Activated CD4-positive, alpha-beta T cell treated with anti-CD3 and anti-CD28 coated beads for 36 hours (primary cell): ENCODE results near the gene ATP2C2. TPM values are rescaled to one million over a fixed set of nuclear protein-coding genes. Genes with fewer than 3 reads are reported as not detected.

ENCODE experiments used
- ATAC-seq: fragments of 200-7000 bp; cut with Tn5 transposase; one replicate; pipeline ENCODE4 v1.10.0; 2021; ENCODE audit warnings: mild to moderate bottlenecking, moderate library complexity
- CTCF ChIA-PET: fragments of 350-600 bp; sonication (Branson Sonifier 250); formaldehyde crosslinking; loops from one replicate; lab custom pipeline; 2021; ENCODE audit warnings: antibody characterized with exemption; lab: Charles Lee
- POLR2A ChIA-PET: fragments of 350-600 bp; sonication (Branson Sonifier 250); formaldehyde crosslinking; loops from one replicate; lab custom pipeline; 2021; ENCODE audit warnings: antibody characterized with exemption, inconsistent platforms; lab: Charles Lee
- DNase-seq: peaks from one replicate; pipeline ENCODE4 v3.0.0-alpha.2; 2020
- H3K27ac Mint-ChIP-seq: one replicate; pipeline ENCODE4 v1.8.0; 2021; ENCODE audit warnings: mixed read lengths
- H3K27me3 Mint-ChIP-seq: one replicate; pipeline ENCODE4 v1.8.0; 2021; ENCODE audit warnings: mixed read lengths
- H3K36me3 Mint-ChIP-seq: one replicate; pipeline ENCODE4 v1.8.0; 2021; ENCODE audit warnings: low read depth, mixed read lengths
- H3K4me1 Mint-ChIP-seq: one replicate; pipeline ENCODE4 v1.8.0; 2021; ENCODE audit warnings: mixed read lengths
- H3K4me3 Mint-ChIP-seq: one replicate; pipeline ENCODE4 v1.8.0; 2021; ENCODE audit warnings: mild to moderate bottlenecking, moderate library complexity, mixed read lengths
- H3K9me3 Mint-ChIP-seq: one replicate; pipeline ENCODE4 v1.8.0; 2021; ENCODE audit warnings: low read depth, mixed read lengths
- intact Hi-C, 2 experiments: fragments of 100-400 bp; cut with DNase I in 1 of 2; cut with micrococcal nuclease in 1 of 2; formaldehyde crosslinking; loops; one replicate each; pipeline versions ENCODE4 v1.14.2 to v1.15.1; 2022 to 2024; cut with DNase I, micrococcal nuclease
- total RNA-seq, 2 experiments: library from RNA; stranded (reverse); gene quantifications; one replicate each; pipeline ENCODE4 v1.2.3, GENCODE V29; 2021

Gene ATP2C2
- total RNA-seq, 2 experiments from 2014 or later = not detected

DNA sequence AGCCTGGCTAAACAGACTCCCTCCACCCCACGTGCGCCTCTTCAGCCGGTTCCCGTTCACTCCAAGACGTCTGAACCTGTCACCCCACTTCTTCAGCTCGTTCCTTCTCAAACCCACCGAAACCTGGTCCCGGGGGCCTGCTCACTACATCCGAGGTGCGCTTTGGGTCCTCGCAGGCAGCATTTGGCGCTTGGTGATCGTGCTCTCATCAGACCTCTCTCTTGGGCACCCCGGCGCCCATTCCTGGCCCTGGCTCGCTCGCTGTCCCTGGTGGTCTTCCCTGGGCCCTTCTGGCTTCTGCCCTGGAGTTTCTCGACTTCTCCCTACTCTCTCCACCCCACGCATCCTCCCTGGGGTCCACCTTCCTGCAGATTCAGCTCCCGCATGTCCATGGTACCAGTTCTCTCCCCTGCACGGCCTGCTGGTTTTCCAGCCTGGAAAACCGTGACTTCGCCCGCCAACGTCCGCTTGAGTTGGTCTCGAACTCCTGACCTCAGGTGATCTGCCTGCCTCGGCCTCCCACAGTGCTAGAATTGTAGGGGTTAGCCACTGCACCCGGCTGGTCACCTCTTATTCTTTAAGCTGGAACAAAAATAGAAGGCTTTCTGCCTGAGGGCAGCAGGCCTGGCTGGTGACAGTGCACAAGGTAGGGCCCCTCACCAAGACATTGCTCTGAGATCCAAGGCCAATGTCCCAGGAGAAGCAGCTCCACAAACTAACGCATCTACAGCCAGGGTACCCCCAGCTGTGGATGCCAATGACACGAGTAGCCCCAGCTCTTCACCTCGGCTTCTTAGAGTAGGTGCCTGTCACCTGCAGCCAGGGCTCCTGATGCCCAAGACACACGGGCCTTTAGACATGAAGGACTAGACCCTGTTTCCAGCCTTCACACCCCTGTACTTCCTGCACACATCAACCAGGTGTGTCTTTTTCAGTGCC is 137.2 kb downstream of the ATP2C2 start:
- no peaks in the 10 kb centered on the region for H3K27me3 Mint-ChIP-seq

DNA sequence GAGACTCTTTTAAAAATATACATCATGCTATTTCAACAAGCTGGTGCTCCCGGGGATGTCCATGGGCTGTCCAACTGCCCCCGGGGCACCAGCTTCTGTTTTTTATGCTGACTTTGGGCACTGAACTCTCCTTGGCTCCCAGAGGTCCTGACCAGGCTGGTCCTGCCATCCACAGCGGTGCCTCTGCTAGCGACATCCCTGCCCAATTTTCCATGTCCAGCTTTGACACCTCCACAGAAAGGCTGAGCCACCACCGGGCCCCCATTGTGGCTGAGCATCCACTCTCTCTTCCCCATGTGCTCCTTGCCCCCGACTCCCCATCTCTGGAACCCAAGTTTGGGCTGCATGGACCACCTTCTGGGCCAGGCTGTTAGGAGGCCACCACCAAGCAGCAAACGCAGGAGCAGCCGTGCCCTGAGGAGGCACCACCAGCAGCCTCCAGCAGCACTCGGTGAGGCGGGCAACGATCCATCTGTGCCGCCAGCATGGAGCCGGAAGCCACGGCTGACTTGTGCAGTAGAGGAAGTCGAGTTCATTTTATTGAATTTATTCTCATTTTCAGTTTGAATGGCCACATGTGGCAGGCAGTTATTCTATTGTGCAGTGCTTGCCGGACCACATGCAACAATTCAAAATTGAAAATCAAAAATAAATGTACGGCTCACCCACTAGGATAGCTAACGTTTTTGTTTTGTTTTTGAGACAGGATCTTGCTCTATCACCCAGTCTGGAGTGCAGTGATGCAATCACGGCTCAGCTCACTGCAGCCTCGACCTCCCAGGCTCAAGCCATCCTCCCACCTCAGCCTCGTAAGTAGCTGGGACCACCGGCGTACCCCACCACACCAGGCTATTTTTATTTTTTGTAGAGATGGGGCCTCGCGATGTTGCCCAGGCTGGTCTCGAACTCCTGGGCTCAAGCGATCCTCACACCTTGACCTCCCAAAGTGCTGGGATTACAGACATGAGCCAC is 139.0 kb downstream of the ATP2C2 start:
- H3K27ac Mint-ChIP-seq = peak overlapping the region; percentile 90
- DNase-seq = peak; percentile 68
- ATAC-seq = peak; percentile 2
- peak overlapping the region; percentile 51 for H3K4me3 Mint-ChIP-seq
- no peaks in the 10 kb centered on the region for H3K36me3 Mint-ChIP-seq
- POLR2A ChIA-PET = interaction anchor here (0.6 to 1.0 kb wide), 2 partner anchors 40 to 93 kb away, joined by 3 to 5 read pairs; no protein-coding TSS in a partner anchor
- no peaks in the 10 kb centered on the region for H3K9me3 Mint-ChIP-seq
- CTCF ChIA-PET = interaction anchor here (0.6 to 3.7 kb wide), 24 partner anchors 10 to 456 kb away, joined by 3 to 33 read pairs (median 4); no protein-coding TSS in a partner anchor
- intact Hi-C loops = loop anchor here (10.0 kb wide), 3 partner anchors 392 to 552 kb away; partner anchors contain the start of genes MBTPS1 (in 1 of the 2) and OSGIN1 (in 1 of the 2)
- H3K27me3 Mint-ChIP-seq = no peaks in the 10 kb centered on the region
- H3K4me1 Mint-ChIP-seq = peaks cover 51% of the 10 kb centered on the region

More for the DNA sequence above, 137.2 kb downstream of the ATP2C2 start:
- ChIA-PET CTCF (interaction anchor here (0.6 to 4.8 kb wide), 35 partner anchors 8 to 549 kb away, joined by 3 to 33 read pairs (median 4); no protein-coding TSS in a partner anchor), POLR2A (interaction anchor here (1.0 to 1.3 kb wide), 3 partner anchors 9 to 95 kb away, joined by 3 to 5 read pairs (median 5); no protein-coding TSS in a partner anchor)
- Mint-ChIP-seq H3K36me3 (no peaks in the 10 kb centered on the region), H3K4me3 (peak overlapping the region; percentile 89), H3K27ac (peak overlapping the region; percentile 90), H3K4me1 (peaks cover 39% of the 10 kb centered on the region), H3K9me3 (no peaks in the 10 kb centered on the region)
- DNase-seq = peak; percentile 12
- intact Hi-C loops = loop anchor here (1.0 to 10.0 kb wide), 5 partner anchors 10 to 551 kb away; partner anchors contain the start of genes MBTPS1 (in 1 of the 2) and OSGIN1 (in 1 of the 2)
- no peak for ATAC-seq

DNA sequence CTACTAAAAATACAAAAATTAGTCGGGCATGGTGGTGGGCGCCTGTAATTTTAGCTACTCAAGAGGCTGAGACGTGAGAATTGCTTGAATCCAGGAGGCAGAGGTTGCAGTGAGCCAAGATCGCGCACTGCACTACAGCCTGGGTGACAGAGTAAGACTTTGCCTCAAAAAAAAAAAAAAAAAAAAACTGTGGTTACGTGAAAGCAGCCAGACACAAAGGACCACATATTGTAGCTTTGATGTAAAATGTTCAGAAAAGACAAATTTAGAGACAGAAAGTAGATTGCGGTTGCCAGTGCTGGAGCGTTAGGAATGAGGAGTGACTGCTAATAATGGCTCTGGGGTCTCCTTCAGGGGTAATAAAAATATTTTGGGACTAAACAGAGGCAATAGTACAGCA is 140.2 kb downstream of the ATP2C2 start:
- H3K4me3 Mint-ChIP-seq = peak overlapping the region; percentile 38
- ATAC-seq (no peak), DNase-seq (peak; percentile 45)
- peaks cover 60% of the 10 kb centered on the region for H3K4me1 Mint-ChIP-seq
- intact Hi-C loops = loop anchor here (10.0 kb wide), 3 partner anchors 394 to 554 kb away; partner anchors contain the start of genes MBTPS1 (in 1 of the 2) and OSGIN1 (in 1 of the 2)
- H3K36me3 Mint-ChIP-seq = no peaks in the 10 kb centered on the region
- ChIA-PET POLR2A (no interaction called here), CTCF (interaction anchor here (0.6 to 1.4 kb wide), 9 partner anchors 12 to 463 kb away, joined by 3 to 7 read pairs (median 4); no protein-coding TSS in a partner anchor)
- H3K9me3 Mint-ChIP-seq = no peaks in the 10 kb centered on the region
- no peaks in the 10 kb centered on the region for H3K27me3 Mint-ChIP-seq
- peak overlapping the region; percentile 27 for H3K27ac Mint-ChIP-seq

DNA sequence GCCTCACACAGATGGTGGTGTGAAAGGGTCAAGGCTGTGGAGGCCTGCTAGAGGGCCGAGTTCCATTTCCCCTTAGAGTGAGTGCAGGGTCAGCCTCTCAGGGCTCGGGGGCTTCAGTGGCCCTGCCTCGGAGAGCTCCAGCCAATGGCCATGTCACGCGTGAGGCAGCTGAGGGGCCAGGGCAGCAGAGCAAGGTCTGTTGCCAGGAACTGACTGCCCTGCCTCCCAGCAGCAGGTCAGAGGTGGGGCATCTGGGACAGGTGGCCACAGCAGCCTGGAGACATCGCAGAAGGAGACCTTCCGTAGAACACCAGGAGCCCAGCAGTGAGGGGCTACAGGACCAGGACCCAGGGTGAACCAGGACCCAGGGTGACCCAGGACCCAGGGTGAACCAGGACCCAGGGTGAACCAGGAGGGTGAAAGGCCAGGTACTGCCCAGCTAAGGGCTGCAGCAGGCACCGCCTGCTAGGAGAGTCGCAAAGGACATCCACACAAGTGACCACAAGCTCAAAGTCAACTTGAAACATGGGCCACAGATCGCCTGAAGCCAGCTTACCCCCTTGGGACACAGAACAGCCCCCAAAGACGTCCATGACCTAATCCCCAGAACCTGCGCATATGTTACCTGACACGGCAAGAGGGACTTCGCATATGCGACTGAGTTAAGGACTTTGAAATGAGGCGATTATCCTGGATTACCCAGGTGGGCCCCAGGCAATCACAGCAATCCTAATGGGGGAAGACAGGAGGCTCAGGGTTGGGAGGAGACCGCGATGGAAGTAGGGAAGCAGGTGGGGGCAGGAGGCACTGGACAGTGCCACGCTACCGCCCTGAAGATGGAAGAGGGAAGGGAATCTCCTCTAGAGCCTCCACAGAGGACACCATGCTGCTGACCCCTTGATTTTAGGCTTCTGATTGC is 141.0 kb downstream of the ATP2C2 start:
- ChIA-PET CTCF (interaction anchor here (0.6 to 5.9 kb wide), 10 partner anchors 10 to 594 kb away, joined by 3 to 76 read pairs (median 4); no protein-coding TSS in a partner anchor), POLR2A (no interaction called here)
- intact Hi-C loops = loop anchor here (10.0 kb wide), 3 partner anchors 394 to 554 kb away; partner anchors contain the start of genes MBTPS1 (in 1 of the 2) and OSGIN1 (in 1 of the 2)
- Mint-ChIP-seq H3K9me3 (no peaks in the 10 kb centered on the region), H3K4me3 (no peak overlapping the region), H3K36me3 (no peaks in the 10 kb centered on the region), H3K4me1 (peaks cover 64% of the 10 kb centered on the region), H3K27ac (no peak overlapping the region), H3K27me3 (no peaks in the 10 kb centered on the region)
- DNase-seq = no peak
- ATAC-seq = no peak

DNA sequence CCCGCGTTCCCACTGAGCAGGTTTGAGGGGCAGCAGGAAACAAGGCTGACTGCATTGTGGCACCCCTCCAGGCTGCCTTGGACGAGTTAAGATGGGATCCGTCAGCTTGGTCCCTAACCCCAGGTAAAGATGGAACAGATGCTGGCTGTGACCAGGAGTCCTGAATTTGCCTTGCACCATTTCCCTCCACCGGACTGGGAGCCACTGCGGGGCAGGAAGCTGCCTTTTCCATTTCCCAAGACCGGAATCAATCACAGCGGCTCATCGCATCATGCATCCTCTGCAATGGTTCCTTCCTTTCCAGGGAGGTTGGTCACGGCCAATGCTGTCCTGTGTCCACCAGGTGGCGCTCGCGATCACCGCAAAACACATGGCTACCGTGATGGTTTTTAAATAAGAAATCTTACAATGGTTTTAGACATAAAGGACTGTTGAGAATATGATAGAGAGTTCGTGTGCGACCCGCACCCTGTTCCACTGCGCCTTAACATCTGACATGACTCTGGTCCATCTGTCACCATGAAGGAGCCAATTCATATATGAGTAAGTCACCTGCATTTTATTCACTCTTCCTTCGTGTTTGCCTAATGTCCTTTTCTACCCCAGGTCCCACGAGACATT is 143.0 kb downstream of the ATP2C2 start:
- ChIA-PET CTCF (interaction anchor here (0.6 to 5.9 kb wide), 22 partner anchors 8 to 604 kb away, joined by 3 to 76 read pairs (median 4); no protein-coding TSS in a partner anchor), POLR2A (no interaction called here)
- ATAC-seq (peak; percentile 23), DNase-seq (peak; percentile 94)
- no peaks in the 10 kb centered on the region for H3K27me3 Mint-ChIP-seq
- peak overlapping the region; percentile 26 for H3K27ac Mint-ChIP-seq
- H3K36me3 Mint-ChIP-seq = no peaks in the 10 kb centered on the region
- no peaks in the 10 kb centered on the region for H3K9me3 Mint-ChIP-seq
- no peak overlapping the region for H3K4me3 Mint-ChIP-seq
- intact Hi-C loops = loop anchor here (1.0 to 10.0 kb wide), 8 partner anchors 88 to 516 kb away; partner anchors contain the start of genes COTL1 (in 2 of the 2) and KIAA0513 (in 1 of the 2)
- H3K4me1 Mint-ChIP-seq = peaks cover 69% of the 10 kb centered on the region

DNA sequence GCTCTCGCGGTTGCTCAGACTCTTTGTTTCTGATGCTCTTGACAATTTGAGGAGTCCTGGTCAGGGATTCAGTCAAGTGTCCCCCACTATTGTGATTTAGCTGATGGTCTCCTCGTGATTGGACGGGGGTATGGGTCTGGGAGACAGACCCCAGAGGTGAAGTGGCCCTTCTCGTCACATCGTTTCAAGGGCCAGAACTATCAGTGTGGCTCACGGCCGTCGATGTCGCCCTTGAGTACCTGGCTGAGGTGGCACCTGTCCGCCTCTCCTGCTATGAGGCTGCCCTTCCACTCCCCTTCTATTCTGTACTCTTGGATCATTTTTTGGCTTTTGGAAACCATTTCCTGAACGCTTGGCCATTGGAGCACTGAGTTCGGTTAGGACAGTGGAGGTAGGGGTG is 143.5 kb downstream of the ATP2C2 start:
- Mint-ChIP-seq H3K4me3 (no peak overlapping the region), H3K27ac (peak overlapping the region; percentile 26), H3K4me1 (peaks cover 70% of the 10 kb centered on the region), H3K36me3 (no peaks in the 10 kb centered on the region), H3K9me3 (no peaks in the 10 kb centered on the region), H3K27me3 (no peaks in the 10 kb centered on the region)
- ChIA-PET POLR2A (no interaction called here), CTCF (interaction anchor here (0.7 to 5.9 kb wide), 7 partner anchors 9 to 222 kb away, joined by 3 to 76 read pairs (median 4); no protein-coding TSS in a partner anchor)
- intact Hi-C loops = loop anchor here (1.0 to 10.0 kb wide), 8 partner anchors 87 to 515 kb away; partner anchors contain the start of genes COTL1 (in 2 of the 2) and KIAA0513 (in 1 of the 2)
- ATAC-seq (no peak), DNase-seq (no peak)

DNA sequence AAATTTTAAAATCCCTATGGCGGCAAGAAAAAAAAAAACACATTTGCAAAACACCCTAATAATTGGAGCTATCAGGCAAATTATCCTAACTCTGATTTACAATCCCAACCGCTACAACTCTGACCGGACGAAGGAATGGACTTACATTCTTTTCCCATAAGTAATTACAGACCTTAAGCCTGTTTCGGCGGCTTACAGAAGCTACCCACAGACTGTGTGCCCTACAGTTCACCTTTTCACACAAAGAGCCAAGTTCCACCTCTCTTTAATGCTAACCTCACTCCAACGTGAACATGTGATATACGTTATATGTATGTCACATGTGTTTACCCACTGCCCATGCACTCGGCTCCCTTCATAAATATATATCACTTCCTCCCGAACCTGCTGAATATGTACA is 144.8 kb downstream of the ATP2C2 start:
- DNase-seq (no peak), ATAC-seq (no peak)
- Mint-ChIP-seq H3K4me3 (no peak overlapping the region), H3K27ac (peak overlapping the region; percentile 97), H3K4me1 (peaks cover 66% of the 10 kb centered on the region), H3K36me3 (no peaks in the 10 kb centered on the region), H3K9me3 (no peaks in the 10 kb centered on the region), H3K27me3 (no peaks in the 10 kb centered on the region)
- intact Hi-C loops = loop anchor here (5.0 to 10.0 kb wide), 3 partner anchors 214 to 514 kb away; partner anchors contain the start of gene KIAA0513 (in 1 of the 2)
- POLR2A ChIA-PET = interaction anchor here (1.9 to 2.1 kb wide), 2 partner anchors 8 to 87 kb away, joined by 5 to 7 read pairs; partner anchors contain the start of gene MEAK7
- CTCF ChIA-PET = interaction anchor here (0.6 to 5.9 kb wide), 10 partner anchors 8 to 217 kb away, joined by 3 to 76 read pairs (median 4); no protein-coding TSS in a partner anchor

DNA sequence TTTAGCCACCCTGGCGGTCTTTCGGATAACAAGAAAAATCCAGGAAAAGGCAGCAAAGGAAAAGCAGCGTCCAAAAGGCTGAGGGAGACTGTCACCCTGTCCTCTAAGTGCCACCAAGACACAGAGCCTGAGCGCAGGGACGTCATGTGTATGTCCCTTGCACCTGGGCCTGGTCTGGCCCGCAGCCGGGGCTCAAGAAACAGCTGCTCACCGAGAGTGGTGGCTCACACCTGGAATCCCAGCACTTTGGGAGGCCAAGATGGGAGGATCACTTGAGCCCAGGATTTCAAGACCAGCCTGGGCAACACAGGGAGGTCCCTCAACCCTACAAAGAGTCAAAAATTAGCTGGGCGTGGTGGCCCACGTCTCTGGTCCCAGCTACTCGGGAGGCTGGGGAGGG is 145.3 kb downstream of the ATP2C2 start:
- ChIA-PET CTCF (interaction anchor here (0.6 to 5.9 kb wide), 10 partner anchors 9 to 216 kb away, joined by 3 to 76 read pairs (median 4); no protein-coding TSS in a partner anchor), POLR2A (interaction anchor here (1.4 to 2.1 kb wide), 3 partner anchors 9 to 104 kb away, joined by 3 to 7 read pairs (median 5); partner anchors contain the start of genes COTL1 and MEAK7)
- intact Hi-C loops = loop anchor here (2.0 to 10.0 kb wide), 5 partner anchors 35 to 514 kb away; partner anchors contain the start of gene KIAA0513 (in 1 of the 2)
- Mint-ChIP-seq H3K27ac (peak overlapping the region; percentile 97), H3K36me3 (no peaks in the 10 kb centered on the region), H3K4me1 (peaks cover 65% of the 10 kb centered on the region), H3K9me3 (no peaks in the 10 kb centered on the region), H3K4me3 (peak overlapping the region; percentile 11), H3K27me3 (no peaks in the 10 kb centered on the region)
- no peak for DNase-seq
- no peak for ATAC-seq
